ENCODE results near the gene MIER2. TPM values are rescaled to one million over a fixed set of nuclear protein-coding genes. Genes with fewer than 3 reads are reported as not detected.

Gene MIER2
- total RNA-seq, 1 experiment from 2014 or later = 40.1 TPM

DNA sequence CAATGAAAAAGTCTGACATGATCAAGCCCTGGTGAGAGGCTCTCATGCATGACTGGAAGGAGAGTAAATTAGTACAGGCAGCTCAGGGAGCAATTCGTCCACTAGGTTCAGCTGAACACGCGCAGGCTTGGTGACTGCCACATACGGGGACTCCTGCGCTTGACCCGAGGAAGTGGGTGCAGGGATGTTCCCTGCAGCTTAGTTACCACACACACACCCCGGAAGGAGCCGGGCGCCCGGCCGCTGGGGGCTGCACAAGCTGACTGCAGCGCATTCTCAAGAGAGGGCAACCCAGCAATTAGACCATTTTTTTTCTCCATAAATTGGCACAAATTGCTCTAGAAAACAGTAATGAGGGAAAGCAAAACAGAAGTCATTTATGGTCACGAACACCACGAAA, 23.0 kb upstream of the MIER2 start:
- no TSS peak for BruUV-seq (replicated peaks)

DNA sequence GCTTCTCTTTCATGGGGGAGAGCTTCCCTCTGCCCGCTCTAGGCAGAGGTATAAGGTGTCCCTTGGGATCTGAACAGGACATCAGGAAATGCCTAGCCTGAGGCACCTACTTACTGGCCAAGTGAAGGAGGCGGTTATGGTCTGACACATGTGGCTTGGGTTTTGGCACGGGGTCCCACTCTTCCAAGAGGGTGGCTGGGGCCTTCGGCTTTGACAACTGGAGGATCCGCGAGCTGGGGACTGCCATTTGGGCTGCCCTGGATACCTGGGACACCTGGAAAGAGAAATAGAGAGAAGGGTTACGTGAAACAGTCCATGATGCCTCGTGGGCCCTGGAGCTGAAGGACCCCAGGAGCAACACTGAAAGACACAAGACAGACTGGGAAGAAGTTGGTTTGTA, 22.4 kb upstream of the MIER2 start:
- Mint-ChIP-seq H3K27ac (ENCODE audit: unreplicated experiment) (no peak overlapping the region), H3K36me3 (ENCODE audit: insufficient read depth, unreplicated experiment) (no peaks in the 10 kb centered on the region), H3K4me3 (ENCODE audit: unreplicated experiment) (no peak overlapping the region), H3K9me3 (ENCODE audit: unreplicated experiment) (no peaks in the 10 kb centered on the region), H3K4me1 (ENCODE audit: low read depth, unreplicated experiment) (no peaks in the 10 kb centered on the region), H3K27me3 (ENCODE audit: insufficient read depth, unreplicated experiment) (peaks cover 23% of the 10 kb centered on the region)
- POLR2A ChIA-PET = no interaction called here
- Histone ChIP-seq H3K36me3 (ENCODE audit: control insufficient read depth, insufficient read depth, low read length) (no peaks in the 10 kb centered on the region), H3K9me3 (no peaks in the 10 kb centered on the region), H3K4me1 (no peaks in the 10 kb centered on the region), H3K27me3 (replicated peaks; ENCODE audit: control insufficient read depth, insufficient read depth, low read length) (no peaks in the 10 kb centered on the region), H3K4me3 (ENCODE audit: low read depth, low read length) (no peak overlapping the region)
- BruUV-seq (replicated peaks) = no TSS peak
- TF ChIP-seq, protein P1, sequence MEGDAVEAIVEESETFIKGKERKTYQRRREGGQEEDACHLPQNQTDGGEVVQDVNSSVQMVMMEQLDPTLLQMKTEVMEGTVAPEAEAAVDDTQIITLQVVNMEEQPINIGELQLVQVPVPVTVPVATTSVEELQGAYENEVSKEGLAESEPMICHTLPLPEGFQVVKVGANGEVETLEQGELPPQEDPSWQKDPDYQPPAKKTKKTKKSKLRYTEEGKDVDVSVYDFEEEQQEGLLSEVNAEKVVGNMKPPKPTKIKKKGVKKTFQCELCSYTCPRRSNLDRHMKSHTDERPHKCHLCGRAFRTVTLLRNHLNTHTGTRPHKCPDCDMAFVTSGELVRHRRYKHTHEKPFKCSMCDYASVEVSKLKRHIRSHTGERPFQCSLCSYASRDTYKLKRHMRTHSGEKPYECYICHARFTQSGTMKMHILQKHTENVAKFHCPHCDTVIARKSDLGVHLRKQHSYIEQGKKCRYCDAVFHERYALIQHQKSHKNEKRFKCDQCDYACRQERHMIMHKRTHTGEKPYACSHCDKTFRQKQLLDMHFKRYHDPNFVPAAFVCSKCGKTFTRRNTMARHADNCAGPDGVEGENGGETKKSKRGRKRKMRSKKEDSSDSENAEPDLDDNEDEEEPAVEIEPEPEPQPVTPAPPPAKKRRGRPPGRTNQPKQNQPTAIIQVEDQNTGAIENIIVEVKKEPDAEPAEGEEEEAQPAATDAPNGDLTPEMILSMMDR (IDR thresholded peaks at IDR 0.05; ENCODE audit: insufficient read depth in 1 of 2, low read depth in 1 of 2, low read length in 1 of 2, severe bottlenecking in 1 of 2, unreplicated experiment in 1 of 2) = no peak
- no peak for DNase-seq
- intact Hi-C loops (cut with micrococcal nuclease; ENCODE audit: unreplicated experiment) = no loop called here
- CTCF ChIA-PET = no interaction called here

More for the DNA sequence above, 23.0 kb upstream of the MIER2 start:
- H3K36me3 Mint-ChIP-seq (ENCODE audit: insufficient read depth, unreplicated experiment) = no peaks in the 10 kb centered on the region
- CTCF ChIA-PET = no interaction called here
- H3K9me3 Mint-ChIP-seq (ENCODE audit: unreplicated experiment) = no peaks in the 10 kb centered on the region
- no peak overlapping the region for H3K27ac Mint-ChIP-seq (ENCODE audit: unreplicated experiment)
- no peak for DNase-seq
- H3K4me3 ChIP-seq (ENCODE audit: low read depth, low read length) = no peak overlapping the region
- H3K4me1 ChIP-seq = no peaks in the 10 kb centered on the region
- no peaks in the 10 kb centered on the region for H3K9me3 ChIP-seq
- no peaks in the 10 kb centered on the region for H3K4me1 Mint-ChIP-seq (ENCODE audit: low read depth, unreplicated experiment)
- no peaks in the 10 kb centered on the region for H3K27me3 ChIP-seq (replicated peaks; ENCODE audit: control insufficient read depth, insufficient read depth, low read length)
- no peaks in the 10 kb centered on the region for H3K36me3 ChIP-seq (ENCODE audit: control insufficient read depth, insufficient read depth, low read length)
- intact Hi-C loops (cut with micrococcal nuclease; ENCODE audit: unreplicated experiment) = no loop called here
- H3K4me3 Mint-ChIP-seq (ENCODE audit: unreplicated experiment) = no peak overlapping the region
- POLR2A ChIA-PET = no interaction called here
- TF ChIP-seq, protein P1 (IDR thresholded peaks at IDR 0.05; ENCODE audit: insufficient read depth in 1 of 2, low read depth in 1 of 2, low read length in 1 of 2, severe bottlenecking in 1 of 2, unreplicated experiment in 1 of 2) = no peak
- H3K27me3 Mint-ChIP-seq (ENCODE audit: insufficient read depth, unreplicated experiment) = peaks cover 23% of the 10 kb centered on the region

DNA sequence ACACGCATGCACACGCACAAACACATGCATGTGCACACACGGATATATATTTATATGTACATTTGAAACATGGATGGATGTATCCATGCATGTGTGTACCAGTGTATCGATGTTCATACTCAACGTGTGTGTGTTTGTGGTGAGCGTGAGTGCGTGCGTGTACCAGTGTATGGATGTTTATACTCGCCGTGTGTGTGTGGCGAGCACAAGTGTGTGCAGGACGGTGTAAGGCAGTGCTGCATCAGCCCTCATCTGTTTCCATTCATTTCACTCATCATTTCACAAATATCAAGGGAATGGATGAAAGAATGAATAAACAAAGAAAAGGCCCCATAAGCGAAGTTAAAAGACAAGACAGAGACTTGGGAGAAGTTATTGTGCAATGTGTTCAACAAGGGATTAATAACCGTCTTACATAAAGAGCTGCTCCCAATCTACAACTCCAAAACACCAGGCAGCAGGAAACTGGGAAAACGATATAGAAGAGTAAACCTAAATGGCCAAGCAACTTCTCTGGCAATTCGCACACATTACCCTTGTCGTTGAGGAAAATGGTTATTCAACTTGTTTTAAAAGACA, 21.7 kb upstream of the MIER2 start:
- H3K4me1 ChIP-seq = no peaks in the 10 kb centered on the region
- CTCF ChIA-PET = no interaction called here
- no peak overlapping the region for H3K27ac Mint-ChIP-seq (ENCODE audit: unreplicated experiment)
- no peaks in the 10 kb centered on the region for H3K36me3 Mint-ChIP-seq (ENCODE audit: insufficient read depth, unreplicated experiment)
- intact Hi-C loops (cut with micrococcal nuclease; ENCODE audit: unreplicated experiment) = no loop called here
- H3K4me1 Mint-ChIP-seq (ENCODE audit: low read depth, unreplicated experiment) = no peaks in the 10 kb centered on the region
- POLR2A ChIA-PET = no interaction called here
- no peak overlapping the region for H3K4me3 ChIP-seq (ENCODE audit: low read depth, low read length)
- H3K9me3 Mint-ChIP-seq (ENCODE audit: unreplicated experiment) = no peaks in the 10 kb centered on the region
- no peak overlapping the region for H3K4me3 Mint-ChIP-seq (ENCODE audit: unreplicated experiment)
- H3K27me3 ChIP-seq (replicated peaks; ENCODE audit: control insufficient read depth, insufficient read depth, low read length) = no peaks in the 10 kb centered on the region
- H3K36me3 ChIP-seq (ENCODE audit: control insufficient read depth, insufficient read depth, low read length) = no peaks in the 10 kb centered on the region
- BruUV-seq (replicated peaks) = no TSS peak
- peaks cover 23% of the 10 kb centered on the region for H3K27me3 Mint-ChIP-seq (ENCODE audit: insufficient read depth, unreplicated experiment)
- no peak for DNase-seq
- no peaks in the 10 kb centered on the region for H3K9me3 ChIP-seq
- TF ChIP-seq, protein P1 (IDR thresholded peaks at IDR 0.05; ENCODE audit: insufficient read depth in 1 of 2, low read depth in 1 of 2, low read length in 1 of 2, severe bottlenecking in 1 of 2, unreplicated experiment in 1 of 2) = no peak

All from Caco-2 (cell line).